SJCRH30 (cell line): ENCODE measurements around the gene CBLN4. TPM values are rescaled to one million over a fixed set of nuclear protein-coding genes. Genes with fewer than 3 reads are reported as not detected.
A peak's percentile ranks its signal among the peaks of the same experiment; 100 is the strongest.

Experiments used
- DNase-seq, 2 experiments: peaks; one replicate each; pipeline ENCODE4 v3.0.0-alpha.2; 2015 to 2020
- H3K27ac ChIP-seq: fragments of 250-450 bp; sonication (Bioruptor Pico); 2 replicates; pipeline ENCODE4 v1.5.1; 2020; ENCODE audit warnings: mild to moderate bottlenecking, moderate library complexity
- H3K27me3 ChIP-seq: fragments of 250-450 bp; sonication (Bioruptor Pico); 2 replicates; pipeline ENCODE4 v1.5.1; 2020; ENCODE audit warnings: mild to moderate bottlenecking, moderate library complexity
- H3K36me3 ChIP-seq: fragments of 250-450 bp; sonication (Bioruptor Pico); 2 replicates; pipeline ENCODE4 v1.5.1; 2020; ENCODE audit warnings: mild to moderate bottlenecking, moderate library complexity
- H3K4me1 ChIP-seq: fragments of 250-450 bp; sonication (Bioruptor Pico); 2 replicates; pipeline ENCODE4 v1.5.1; 2020; ENCODE audit warnings: mild to moderate bottlenecking, moderate library complexity
- H3K4me3 ChIP-seq: fragments of 250-450 bp; sonication (Bioruptor Pico); 2 replicates; pipeline ENCODE4 v1.5.1; 2020; ENCODE audit warnings: mild to moderate bottlenecking, moderate library complexity
- H3K9me3 ChIP-seq: fragments of 250-450 bp; sonication (Bioruptor Pico); replicated peaks from 2 replicates; pipeline ENCODE4 v1.5.1; 2020; ENCODE audit warnings: mild to moderate bottlenecking, moderate library complexity
- total RNA-seq: library from RNA; depleted of rRNA; stranded (reverse); fragments of >200 nt; shearing (Covaris generic); gene quantifications from 2 replicates; pipeline ENCODE4 v1.2.3, GENCODE V29; 2014; rRNA removed

Gene CBLN4
- not detected in 2 replicates for total RNA-seq

DNA sequence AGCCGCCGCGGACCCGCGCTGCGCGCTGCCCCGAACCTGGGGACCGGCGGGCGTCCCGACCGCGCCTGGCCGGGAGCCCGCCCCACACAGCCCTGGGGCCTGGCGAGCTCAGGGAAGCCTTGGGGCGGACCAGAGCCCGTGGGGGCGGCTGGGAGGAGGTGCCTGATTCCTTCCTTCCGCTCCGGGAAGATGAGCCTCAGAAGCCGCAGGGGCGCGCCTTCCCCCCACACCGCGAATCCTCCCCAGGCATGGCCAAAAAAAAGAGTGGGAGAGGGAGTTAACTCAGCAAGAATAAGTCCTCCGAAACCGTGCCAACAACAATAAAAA lies at the start of gene CBLN4:
Gene CBLN4, minus strand, starts transcription at position 131 of the 327 bp plus-strand sequence. CDS start 1,348 bp downstream, outside the sequence.
- no peak for DNase-seq
- H3K36me3 ChIP-seq: no peaks in the 10 kb centered on the region
- peaks cover 3% of the 10 kb centered on the region; the same call in 1 of the 2 replicates for H3K4me1 ChIP-seq
- H3K9me3 ChIP-seq: no peaks in the 10 kb centered on the region
- H3K27ac ChIP-seq: no peak within 1 kb of the TSS
- no peak within 1 kb of the TSS for H3K4me3 ChIP-seq
- no peaks in the 10 kb centered on the region; the same call in 1 of the 2 replicates for H3K27me3 ChIP-seq

DNA sequence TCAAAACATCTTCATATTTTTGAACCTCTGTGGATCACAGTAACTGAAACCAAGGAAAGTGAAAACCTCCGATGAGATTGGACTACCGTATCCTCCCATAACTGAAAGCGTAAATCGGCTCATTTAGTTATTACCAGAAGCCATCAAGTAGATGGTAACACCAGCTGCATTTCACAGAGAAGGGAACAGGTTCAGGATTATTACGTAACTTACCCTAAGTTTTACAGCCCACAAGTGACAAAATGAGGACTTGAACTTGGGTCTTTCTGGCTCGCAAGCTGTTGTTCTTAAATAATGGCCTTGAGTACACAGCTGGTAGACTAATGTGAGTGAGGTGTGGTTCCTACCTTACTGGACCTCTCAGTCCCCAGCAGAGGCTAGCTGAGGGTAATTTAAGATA lies 37.9 kb upstream of the CBLN4 start:
- no peak overlapping the region for H3K27ac ChIP-seq
- H3K36me3 ChIP-seq: no peaks in the 10 kb centered on the region
- no peaks in the 10 kb centered on the region for H3K4me1 ChIP-seq
- no peaks in the 10 kb centered on the region for H3K9me3 ChIP-seq
- H3K27me3 ChIP-seq: no peaks in the 10 kb centered on the region
- DNase-seq: no peak
- no peak overlapping the region for H3K4me3 ChIP-seq

DNA sequence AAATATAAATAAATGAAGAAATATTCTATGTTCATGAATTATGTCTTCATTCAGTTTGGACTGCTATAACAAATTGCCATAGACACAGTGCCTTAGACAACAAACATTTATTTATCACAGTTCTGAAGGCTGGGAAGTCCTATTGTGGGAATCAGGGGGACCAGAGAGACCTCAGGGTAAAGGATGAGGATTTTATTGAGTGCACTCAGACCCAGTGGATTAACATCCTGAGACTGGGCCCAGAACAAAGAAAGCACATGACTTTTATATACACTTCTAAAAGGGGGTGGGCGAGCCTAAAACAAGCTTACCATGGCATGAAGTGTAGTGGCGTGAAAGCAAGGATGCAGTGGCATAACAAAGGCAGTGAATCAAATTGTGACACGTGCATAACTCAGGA lies 26.9 kb upstream of the CBLN4 start:
- Histone ChIP-seq H3K27ac (no peak overlapping the region), H3K27me3 (no peaks in the 10 kb centered on the region), H3K4me1 (no peaks in the 10 kb centered on the region), H3K9me3 (peaks cover 14% of the 10 kb centered on the region), H3K4me3 (no peak overlapping the region), H3K36me3 (no peaks in the 10 kb centered on the region)
- peak in 1 of 2 experiments; percentile 44 for DNase-seq

DNA sequence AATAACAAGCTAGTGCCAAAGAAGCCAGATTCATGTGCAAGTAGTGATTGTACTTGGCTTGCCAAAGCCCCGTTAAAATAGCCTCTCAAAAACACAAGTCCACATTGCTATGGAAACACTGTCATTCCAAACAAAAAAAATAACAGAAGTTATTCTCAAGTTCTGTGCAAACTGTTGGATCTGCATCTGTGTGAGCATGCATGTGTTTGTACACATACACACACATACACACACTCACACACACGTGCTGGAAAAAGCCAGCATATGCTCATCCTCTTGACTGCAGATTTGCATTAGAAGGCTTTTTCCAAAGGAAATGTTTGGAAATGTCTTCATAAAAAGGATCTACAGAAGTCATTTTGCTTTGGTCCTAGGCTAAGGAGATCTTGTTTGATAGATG lies 13.4 kb upstream of the CBLN4 start:
- peaks cover 24% of the 10 kb centered on the region for H3K27me3 ChIP-seq
- H3K9me3 ChIP-seq: no peaks in the 10 kb centered on the region; the same call in 1 of the 2 replicates
- no peaks in the 10 kb centered on the region for H3K4me1 ChIP-seq
- H3K4me3 ChIP-seq: no peak overlapping the region
- H3K36me3 ChIP-seq: no peaks in the 10 kb centered on the region
- DNase-seq: no peak
- H3K27ac ChIP-seq: no peak overlapping the region

DNA sequence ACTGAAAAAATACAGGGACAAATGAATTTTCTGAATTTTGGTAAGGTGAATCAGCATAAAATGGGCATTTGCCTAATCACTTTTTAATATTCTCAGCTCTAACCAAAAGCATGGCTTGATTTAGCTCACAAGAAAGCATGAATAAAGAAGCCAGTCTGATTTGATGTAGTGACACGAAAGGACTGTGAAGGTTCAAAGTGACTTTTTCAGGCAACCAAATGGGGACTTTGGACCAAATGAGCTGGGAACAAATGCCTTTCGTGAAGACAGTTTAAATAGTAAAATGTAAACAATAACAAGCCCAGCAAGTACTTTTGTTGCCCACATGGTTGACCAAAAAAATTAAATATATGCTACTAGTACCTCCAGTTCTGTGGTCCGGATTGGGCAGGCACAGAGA lies 12.9 kb upstream of the CBLN4 start:
- Histone ChIP-seq H3K4me1 (no peaks in the 10 kb centered on the region), H3K27me3 (peaks cover 25% of the 10 kb centered on the region), H3K4me3 (no peak overlapping the region), H3K36me3 (no peaks in the 10 kb centered on the region), H3K9me3 (no peaks in the 10 kb centered on the region; the same call in 1 of the 2 replicates), H3K27ac (no peak overlapping the region)
- no peak for DNase-seq

DNA sequence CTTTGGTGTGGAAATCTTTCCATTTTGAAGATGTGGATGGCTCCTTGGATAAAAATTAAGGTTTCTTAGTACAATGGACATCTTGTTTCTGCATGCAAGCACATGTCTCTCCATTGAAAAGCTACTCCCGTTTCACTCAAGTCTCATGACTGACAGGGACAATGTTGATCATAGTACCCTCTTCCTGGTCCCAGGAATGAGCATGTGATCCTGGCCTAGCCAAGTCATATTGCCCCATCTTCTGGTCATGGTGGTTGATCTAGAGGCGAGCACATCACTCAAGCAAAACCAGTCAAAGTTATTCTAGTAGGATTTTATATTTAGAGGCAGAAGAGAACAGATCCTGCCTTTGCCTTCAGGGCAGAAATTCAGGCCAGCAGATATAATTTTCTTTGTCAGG lies 12.2 kb upstream of the CBLN4 start:
- DNase-seq: no peak
- Histone ChIP-seq H3K36me3 (no peaks in the 10 kb centered on the region), H3K4me1 (no peaks in the 10 kb centered on the region), H3K9me3 (no peaks in the 10 kb centered on the region; the same call in 1 of the 2 replicates), H3K4me3 (no peak overlapping the region), H3K27ac (no peak overlapping the region), H3K27me3 (peaks cover 25% of the 10 kb centered on the region)

DNA sequence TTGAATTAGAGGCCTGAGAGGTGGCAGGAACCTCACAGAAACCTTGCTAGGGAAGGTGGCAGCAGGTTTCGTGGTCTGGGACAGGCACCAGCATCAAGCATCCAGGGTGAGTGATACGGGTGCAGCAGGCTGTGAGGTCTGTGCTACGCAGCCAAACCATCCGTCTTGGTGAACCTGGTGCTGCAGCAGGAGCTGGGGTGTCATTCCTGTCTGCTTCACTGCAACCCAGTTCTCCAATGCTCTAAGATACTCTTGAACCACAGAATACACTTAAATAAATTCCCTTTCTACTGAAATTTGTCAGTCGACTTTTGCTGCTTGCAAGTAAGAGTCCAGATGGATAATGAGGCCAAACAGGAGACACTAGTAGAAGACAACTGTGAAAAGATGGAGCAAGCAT lies 9.7 kb upstream of the CBLN4 start:
- H3K4me1 ChIP-seq: no peaks in the 10 kb centered on the region
- peaks cover 19% of the 10 kb centered on the region for H3K27me3 ChIP-seq
- H3K27ac ChIP-seq: no peak overlapping the region
- no peaks in the 10 kb centered on the region for H3K36me3 ChIP-seq
- no peak overlapping the region for H3K4me3 ChIP-seq
- no peaks in the 10 kb centered on the region; the same call in 1 of the 2 replicates for H3K9me3 ChIP-seq
- no peak for DNase-seq

DNA sequence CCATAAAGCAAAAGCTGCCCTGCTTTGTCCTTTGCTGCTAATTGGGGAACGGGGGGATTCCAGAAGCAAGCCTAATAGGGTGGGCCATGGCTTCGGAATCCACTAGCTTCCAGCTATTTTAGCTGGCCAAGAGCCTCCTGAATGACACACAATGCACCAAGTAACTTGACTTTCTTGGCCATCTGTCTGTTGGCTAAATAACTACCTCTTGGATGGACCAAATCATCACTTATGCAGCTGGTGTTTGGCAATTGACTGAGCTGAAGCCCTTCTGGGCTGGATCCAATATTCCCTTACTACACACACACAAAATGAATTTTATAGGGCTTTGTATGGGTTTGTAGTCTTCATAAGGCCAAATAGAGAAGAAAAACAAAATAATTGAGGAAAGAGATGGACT lies 8.8 kb upstream of the CBLN4 start:
- Histone ChIP-seq H3K4me1 (no peaks in the 10 kb centered on the region), H3K4me3 (no peak overlapping the region), H3K27me3 (peaks cover 12% of the 10 kb centered on the region; the same call in 1 of the 2 replicates), H3K36me3 (no peaks in the 10 kb centered on the region), H3K27ac (no peak overlapping the region), H3K9me3 (no peaks in the 10 kb centered on the region; the same call in 1 of the 2 replicates)
- no peak for DNase-seq

DNA sequence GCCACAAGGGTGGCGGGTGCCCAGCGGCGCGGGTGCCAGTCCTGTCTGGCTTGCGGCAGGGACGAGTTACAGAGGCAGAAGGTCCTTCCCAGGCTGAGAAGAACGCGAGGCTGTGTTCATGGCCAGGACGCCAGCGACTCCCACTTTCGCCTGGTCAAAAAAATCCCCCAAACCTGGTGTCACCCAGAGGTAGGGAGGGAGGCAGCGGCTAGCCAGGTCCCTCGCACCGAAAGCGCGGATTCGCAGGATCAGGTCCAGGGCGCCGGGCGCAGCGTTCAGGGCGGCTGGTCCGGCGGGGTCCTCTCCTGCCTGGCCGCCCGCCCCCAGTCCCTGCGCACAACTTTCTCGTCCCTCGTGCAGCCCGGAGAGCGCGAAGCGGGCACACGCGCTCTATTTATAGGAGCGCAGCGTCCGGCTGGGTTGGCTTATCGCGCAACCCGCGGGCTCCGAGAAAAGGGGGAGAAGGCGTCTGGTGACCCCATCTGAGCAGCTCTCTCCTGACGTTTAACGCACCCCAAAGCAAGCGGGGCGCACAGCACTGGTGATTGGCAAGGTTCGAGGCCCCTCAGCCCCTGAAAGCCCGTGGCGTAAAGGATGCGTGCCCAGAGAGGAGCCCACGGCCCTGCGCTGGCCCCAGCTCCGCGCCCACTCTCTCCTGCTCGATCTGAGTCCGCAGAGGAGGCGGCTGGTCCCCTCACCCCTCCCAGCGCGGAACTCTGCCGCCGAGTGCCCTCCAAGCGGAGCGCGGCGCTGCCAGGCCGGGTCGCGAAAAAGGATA lies 519 bp downstream of the CBLN4 start:
- no peaks in the 10 kb centered on the region; the same call in 1 of the 2 replicates for H3K27me3 ChIP-seq
- no peak for DNase-seq
- no peaks in the 10 kb centered on the region for H3K9me3 ChIP-seq
- H3K4me3 ChIP-seq: no peak overlapping the region
- H3K4me1 ChIP-seq: peaks cover 3% of the 10 kb centered on the region; the same call in 1 of the 2 replicates
- no peak overlapping the region for H3K27ac ChIP-seq
- H3K36me3 ChIP-seq: no peaks in the 10 kb centered on the region

DNA sequence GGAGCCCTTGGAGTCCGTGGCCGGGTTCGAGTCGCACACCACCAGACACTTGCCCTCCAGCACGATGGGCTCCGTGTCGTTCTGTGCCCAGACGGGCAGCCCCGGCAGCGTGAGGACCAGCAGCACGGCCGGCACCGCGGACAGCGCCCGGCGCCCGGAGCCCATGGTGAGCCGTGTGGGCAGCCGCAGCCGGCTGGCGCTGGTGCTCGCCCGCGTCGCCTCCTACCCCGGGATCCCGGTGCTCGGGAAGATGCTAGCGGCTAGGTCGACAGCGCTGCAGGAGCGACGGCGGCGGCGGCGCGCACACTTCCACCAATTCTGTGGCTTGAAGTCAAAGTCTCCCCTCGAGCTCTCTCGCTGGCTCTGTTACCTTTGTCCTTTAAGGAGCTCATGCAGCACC lies 1.3 kb downstream of the CBLN4 start:
- H3K27me3 ChIP-seq: no peaks in the 10 kb centered on the region; the same call in 1 of the 2 replicates

DNA sequence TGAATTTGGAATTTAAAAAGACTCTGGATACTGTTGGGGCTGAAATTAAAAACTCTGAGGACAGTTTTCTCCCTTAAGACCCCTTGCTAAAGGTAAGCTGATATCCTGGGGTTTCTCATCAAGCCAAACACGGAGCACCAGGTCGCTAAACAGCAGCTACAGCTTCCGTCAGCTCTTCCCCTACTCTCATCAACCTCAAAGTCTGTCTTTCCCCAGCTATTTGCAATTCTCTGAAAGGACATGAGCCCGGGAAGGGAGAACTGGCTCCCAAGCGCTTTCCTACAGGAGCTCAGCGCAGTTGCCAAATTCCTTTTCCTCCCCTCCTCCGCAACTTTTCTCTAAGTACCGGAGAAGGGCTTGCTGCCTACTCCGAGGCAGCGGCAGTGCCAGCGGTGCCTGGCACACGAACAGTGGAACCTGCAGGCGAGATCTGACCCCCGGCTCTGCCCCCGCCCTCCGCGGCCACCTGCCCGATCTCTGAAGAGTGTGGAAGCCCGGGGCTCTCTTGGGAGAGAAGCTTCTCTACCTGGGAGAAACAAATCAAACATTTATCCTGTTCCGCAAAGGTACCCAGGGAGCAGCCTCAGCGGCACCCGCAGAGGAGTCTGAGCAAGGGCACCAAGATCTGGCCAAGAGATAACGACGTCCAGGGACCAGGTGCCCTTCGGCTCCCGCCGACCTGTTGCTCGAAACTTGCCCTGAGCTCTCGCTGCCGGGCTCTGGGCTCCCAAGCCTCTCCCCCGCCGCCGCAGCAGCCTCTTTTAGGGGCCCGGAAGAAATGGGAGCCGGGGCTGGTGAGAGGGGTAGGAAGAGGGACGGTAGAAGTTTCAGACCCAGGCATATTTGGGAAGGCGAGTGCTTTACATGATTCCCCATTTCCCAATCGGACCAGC lies 2.2 kb downstream of the CBLN4 start:
- Histone ChIP-seq H3K4me1 (peaks cover 3% of the 10 kb centered on the region; the same call in 1 of the 2 replicates), H3K27ac (no peak overlapping the region), H3K9me3 (no peaks in the 10 kb centered on the region), H3K36me3 (no peaks in the 10 kb centered on the region), H3K4me3 (no peak overlapping the region), H3K27me3 (no peaks in the 10 kb centered on the region; the same call in 1 of the 2 replicates)
- DNase-seq: no peak

More for the DNA sequence above, 1.3 kb downstream of the CBLN4 start:
- H3K27ac ChIP-seq: no peak overlapping the region
- no peak overlapping the region for H3K4me3 ChIP-seq
- H3K4me1 ChIP-seq: peaks cover 3% of the 10 kb centered on the region; the same call in 1 of the 2 replicates
- no peak for DNase-seq
- H3K36me3 ChIP-seq: no peaks in the 10 kb centered on the region
- H3K9me3 ChIP-seq: no peaks in the 10 kb centered on the region

DNA sequence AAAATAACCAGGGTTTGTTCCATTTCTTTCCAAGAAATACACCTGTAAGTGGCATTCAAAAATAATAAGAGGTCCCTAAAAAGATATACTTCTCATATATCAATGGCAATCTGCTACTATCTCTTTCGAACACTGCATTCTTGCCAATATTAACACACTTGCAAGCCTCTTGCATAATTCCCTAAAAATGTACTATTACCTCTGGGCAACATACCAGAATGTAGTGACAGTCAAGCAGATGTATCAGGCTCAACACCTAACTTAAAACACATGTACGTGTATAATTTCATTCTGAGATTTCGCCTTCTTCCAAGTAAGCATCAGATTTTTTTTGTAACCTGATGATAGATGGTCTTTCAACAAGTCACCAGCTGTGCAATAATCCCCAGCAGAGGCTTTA lies 3.4 kb downstream of the CBLN4 start:
- no peaks in the 10 kb centered on the region; the same call in 1 of the 2 replicates for H3K27me3 ChIP-seq
- no peak for DNase-seq
- H3K4me3 ChIP-seq: no peak overlapping the region
- no peak overlapping the region for H3K27ac ChIP-seq
- H3K4me1 ChIP-seq: peaks cover 3% of the 10 kb centered on the region; the same call in 1 of the 2 replicates
- no peaks in the 10 kb centered on the region for H3K9me3 ChIP-seq
- no peaks in the 10 kb centered on the region for H3K36me3 ChIP-seq

DNA sequence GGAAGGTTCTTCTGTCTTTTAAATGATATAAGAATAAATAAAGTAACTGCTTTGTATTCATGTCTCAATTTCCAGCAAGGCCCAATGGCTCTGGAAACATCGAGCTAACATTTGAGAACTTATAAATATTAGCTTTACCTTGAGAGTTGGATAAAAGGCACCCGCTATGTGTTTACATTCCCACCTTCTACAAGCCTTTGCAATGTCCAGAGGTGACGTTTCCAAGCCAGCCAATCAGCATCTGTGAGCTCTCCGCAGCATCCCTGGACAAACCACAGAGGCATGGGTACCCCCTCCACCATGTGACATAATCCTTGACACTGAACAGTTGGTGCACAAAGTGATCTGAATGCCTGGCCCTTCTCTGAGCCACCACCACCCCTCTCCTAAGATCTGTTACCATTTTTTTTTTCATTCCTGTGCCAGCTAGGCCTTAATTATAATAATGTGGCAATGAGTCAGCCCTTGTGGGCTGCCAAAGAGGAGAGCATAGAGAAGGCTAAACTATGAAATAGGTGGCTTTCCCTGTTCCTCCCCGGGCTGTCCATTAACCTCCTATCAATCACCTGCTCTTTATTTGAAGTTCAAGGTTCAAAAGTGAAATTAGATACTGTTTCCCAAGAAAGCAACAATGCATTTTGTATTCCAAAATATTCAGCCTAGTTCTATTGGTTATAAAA lies 4.1 kb downstream of the CBLN4 start:
- Histone ChIP-seq H3K27me3 (no peaks in the 10 kb centered on the region; the same call in none of the 2 replicates), H3K36me3 (no peaks in the 10 kb centered on the region; the same call in 1 of the 2 replicates), H3K27ac (no peak overlapping the region), H3K9me3 (no peaks in the 10 kb centered on the region), H3K4me3 (no peak overlapping the region), H3K4me1 (peaks cover 3% of the 10 kb centered on the region; the same call in 1 of the 2 replicates)
- peak in 1 of 2 experiments; percentile 36 for DNase-seq

DNA sequence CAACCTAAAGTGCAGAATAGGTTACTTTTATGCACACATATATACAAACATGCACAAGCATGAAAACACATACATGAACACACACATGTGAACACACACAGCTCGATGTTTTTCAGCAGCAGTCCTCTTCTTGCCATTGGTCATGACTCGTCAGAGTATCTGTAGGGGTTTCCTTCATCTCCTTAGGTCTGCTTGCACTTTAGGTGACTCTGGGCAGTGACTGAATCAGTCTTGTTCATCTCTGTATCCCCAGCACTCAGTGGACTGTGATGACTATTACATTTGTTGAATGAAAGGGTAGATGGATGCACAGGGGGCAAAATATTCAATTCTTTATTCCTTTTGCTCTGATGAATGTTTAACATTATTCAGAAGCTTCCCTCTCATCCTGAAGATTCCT lies 26.8 kb downstream of the CBLN4 start:
- Histone ChIP-seq H3K36me3 (no peaks in the 10 kb centered on the region), H3K4me1 (no peaks in the 10 kb centered on the region), H3K27ac (no peak overlapping the region), H3K27me3 (peaks cover 8% of the 10 kb centered on the region), H3K9me3 (no peaks in the 10 kb centered on the region), H3K4me3 (no peak overlapping the region)
- no peak for DNase-seq
